NCI-H1092 (cell line): ENCODE measurements around the gene PARN.
"Not testable (repeated sequence)": the region's sequence is repeated elsewhere in the genome, so short reads cannot be mapped to it uniquely, and the experiment has no call there.

ENCODE experiments used
- DNase-seq: peaks from one replicate; lab custom pipeline; 2025; lab: John Stamatoyannopoulos, UW

Gene PARN

DNA sequence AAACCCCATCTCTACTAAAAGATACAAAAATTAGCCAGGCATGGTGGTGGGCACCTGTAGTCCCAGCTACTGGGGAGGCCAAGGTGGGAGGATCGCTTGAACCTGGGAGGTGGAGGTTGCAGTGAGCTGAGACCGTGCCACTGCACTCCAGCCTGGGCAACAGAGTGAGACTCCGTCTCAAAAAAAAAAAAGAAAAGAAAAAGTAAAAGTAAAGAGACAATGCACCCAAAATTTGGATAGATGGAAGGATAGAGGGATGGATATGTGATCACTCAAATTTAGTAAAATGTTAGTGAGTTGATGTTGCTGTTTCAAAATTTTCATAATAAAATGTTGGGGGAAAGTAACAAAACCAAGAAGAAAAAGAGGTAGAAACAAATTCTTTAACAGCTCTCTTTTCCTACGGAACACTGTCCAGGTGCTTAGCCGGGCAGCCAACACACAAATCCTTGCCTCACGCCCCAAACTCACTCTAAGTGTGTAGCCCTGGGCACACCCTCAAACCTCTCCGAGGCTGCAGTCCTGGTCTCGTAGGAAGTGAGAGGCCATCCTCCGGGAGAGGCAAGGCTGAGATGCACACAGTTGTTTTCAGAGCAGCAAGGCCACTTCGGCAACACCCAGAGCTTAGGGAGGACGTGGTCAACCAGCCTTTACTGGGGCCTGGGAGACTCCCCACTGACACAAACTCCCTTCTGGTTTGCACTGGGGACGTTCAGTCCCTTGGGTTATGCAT, 228.9 kb downstream of the PARN start:
- not testable (repeated sequence) for DNase-seq

DNA sequence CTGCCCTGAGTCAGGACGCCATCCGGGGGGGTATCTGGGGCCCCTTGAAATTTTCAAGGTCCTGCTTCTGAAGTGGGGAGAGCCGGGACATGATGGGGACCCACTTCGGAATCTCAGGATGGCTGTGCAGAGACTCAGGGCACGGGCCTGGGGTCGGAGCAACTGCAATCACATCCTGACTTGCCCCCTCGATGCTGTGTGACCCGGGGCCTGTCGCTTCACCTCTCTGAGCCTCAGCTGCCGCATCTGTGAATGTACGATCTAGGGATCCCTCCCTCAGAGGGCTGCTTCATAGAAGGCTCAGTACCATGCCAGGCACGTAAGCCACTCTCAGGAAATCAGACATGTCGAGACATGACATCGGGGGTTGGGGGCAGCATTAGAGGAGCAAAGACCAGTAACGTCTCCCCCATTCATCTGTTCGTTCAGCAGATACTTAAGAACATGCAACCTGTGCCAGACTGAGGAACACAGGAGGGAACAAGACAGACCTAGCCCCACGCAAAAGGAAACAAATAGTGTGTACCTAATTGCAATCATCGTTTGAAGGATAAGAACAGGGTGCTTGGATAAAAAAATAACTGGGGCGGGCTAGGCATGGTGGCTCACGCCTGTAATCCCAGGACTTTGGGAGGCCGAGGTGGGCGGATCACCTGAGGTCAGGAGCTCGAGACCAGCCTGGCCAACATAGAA, 229.6 kb downstream of the PARN start:
- no peak for DNase-seq

GRCh38 chr16:14399378-14400284, 230.4 kb downstream of the PARN start:
- no peak for DNase-seq

DNA sequence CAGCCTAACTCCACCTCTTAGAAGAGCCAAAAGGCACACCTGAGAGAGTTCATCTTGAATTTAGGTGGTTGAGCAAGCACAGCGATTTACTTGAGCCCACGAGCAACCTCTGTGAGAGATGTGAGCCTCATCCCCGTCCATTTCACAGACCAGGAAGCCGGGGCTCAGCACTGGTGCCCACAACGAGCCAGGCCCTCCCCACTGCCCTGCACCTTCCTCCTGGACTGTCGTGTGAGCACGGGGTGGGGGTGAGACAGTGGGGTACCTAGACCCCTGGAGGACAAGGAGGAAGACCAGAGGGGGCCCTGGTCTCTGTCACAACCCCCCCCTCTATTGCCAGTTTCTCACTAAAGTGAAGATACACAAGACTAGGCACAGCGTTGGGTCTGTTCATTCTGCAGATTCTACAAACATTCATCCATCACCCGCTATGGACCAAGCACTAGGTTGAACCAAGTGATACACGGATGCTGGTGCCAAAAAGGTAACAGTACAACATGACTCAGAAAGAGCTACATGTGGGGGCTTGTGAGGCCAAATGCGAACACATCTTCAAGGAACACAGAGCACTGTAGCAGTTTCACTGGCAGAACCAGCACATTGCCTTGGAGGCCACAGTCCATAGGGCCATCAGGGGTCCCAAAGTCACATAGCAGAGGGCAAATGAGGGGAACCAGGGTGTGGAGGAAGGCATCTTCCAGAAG, 231.9 kb downstream of the PARN start:
- DNase-seq: no peak

DNA sequence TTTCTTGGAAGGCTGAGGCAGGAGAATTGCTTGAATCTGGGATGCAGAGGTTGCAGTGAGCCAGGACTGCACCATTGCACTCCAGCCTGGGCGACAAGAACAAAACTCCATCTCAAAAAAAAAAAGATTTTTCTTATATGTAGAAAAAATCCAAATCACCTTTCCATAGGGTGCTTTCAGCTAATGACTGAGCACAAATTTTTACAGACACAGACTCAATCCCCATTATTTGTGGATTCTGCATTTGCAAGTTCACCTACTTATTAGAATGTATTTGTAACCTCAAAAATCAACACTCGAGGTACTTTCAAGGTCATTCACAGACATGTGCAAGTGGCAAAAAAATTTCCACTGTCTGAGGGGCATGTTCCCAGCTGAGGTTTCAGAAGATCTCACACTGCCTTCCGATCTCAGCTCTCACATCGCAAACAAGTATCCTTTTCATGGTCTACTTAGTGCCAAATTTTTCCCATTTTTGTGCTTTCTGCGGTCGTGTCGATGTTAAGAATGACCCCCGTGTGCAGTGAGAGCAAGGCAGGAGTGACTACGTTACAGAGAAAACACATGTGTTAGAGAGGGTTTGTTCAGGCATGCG, 234.3 kb downstream of the PARN start:
- DNase-seq: not testable (repeated sequence)

- no peak for DNase-seq
These were observed 235.2 kb downstream of the PARN start for GRCh38 chr16:14394834-14395233.

- no peak for DNase-seq
These were observed 237.1 kb downstream of the PARN start for GRCh38 chr16:14392960-14393359.

GRCh38 chr16:14389359-14389758, 240.7 kb downstream of the PARN start:
- no peak for DNase-seq

- DNase-seq: no peak
These were observed 241.8 kb downstream of the PARN start for GRCh38 chr16:14388243-14388642.

- no peak for DNase-seq
These were observed 243.9 kb downstream of the PARN start for GRCh38 chr16:14386115-14386514.
